Stimulated activated naive CD8-positive, alpha-beta T cell treated with anti-CD3 and anti-CD28 coated beads, Interleukin-15, Interleukin-2, amounts not matched to agents 100 ng/mL and 50 ng/mL, for 24 hours (primary cell): Measurements from ENCODE around the gene FAM98B.
A peak's percentile ranks its signal among the peaks of the same experiment; 100 is the strongest.

ENCODE experiments used
- H3K27ac Mint-ChIP-seq: one replicate; pipeline ENCODE4 v1.8.0; 2021; ENCODE audit warnings: mild to moderate bottlenecking, mixed read lengths
- H3K27me3 Mint-ChIP-seq: one replicate; pipeline ENCODE4 v1.8.0; 2021; ENCODE audit warnings: mixed read lengths
- H3K36me3 Mint-ChIP-seq: one replicate; pipeline ENCODE4 v1.8.0; 2021; ENCODE audit warnings: low read depth, mixed read lengths
- H3K4me1 Mint-ChIP-seq: one replicate; pipeline ENCODE4 v1.8.0; 2021; ENCODE audit warnings: low read depth, mixed read lengths
- H3K4me3 Mint-ChIP-seq: one replicate; pipeline ENCODE4 v1.8.0; 2021; ENCODE audit warnings: mild to moderate bottlenecking, mixed read lengths
- H3K9me3 Mint-ChIP-seq: one replicate; pipeline ENCODE4 v1.8.0; 2021; ENCODE audit warnings: mixed read lengths

FAM98B gene

DNA sequence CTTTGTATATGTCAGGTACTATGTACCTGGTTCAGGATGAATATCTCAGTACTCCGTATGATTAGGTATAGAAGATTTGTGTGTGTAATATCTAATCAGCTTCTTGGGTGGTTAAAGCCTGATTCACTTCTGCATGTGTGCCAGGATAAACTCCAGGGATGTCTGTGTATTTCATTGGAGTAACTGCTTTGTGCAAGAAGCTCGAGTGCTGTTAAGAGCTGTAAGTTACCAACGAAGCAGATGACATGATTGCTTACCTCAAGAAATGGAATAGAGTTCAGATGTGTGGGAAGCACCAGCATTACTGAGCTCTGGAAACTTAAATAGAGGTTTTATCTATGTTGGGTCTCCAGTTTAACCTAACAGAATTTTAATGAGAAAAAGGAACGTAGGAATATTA is 23.7 kb downstream of the FAM98B start:
- Mint-ChIP-seq H3K27me3 (no peaks in the 10 kb centered on the region), H3K9me3 (no peaks in the 10 kb centered on the region), H3K4me3 (no peak overlapping the region), H3K4me1 (peaks cover 29% of the 10 kb centered on the region), H3K27ac (no peak overlapping the region), H3K36me3 (peaks cover 55% of the 10 kb centered on the region)

DNA sequence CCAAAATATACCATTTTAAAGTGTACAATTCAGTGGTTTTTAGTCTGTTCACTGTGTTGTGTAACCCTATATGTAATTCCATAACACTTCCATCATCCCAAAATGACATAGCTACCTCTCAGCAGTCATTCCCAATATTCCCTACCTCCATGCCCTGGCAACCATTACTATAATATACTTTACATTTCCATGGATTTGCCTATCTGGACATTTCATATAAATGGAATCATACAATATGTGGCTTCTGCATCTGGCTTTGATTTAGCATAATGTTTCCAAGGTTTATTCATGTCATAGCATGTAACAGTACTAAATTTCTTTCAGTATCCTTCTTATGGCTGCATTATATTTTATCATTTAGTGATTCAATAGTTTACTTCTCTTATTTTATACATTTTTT is 25.3 kb downstream of the FAM98B start:
- Mint-ChIP-seq H3K27ac (no peak overlapping the region), H3K36me3 (peaks cover 53% of the 10 kb centered on the region), H3K4me3 (no peak overlapping the region), H3K27me3 (no peaks in the 10 kb centered on the region), H3K9me3 (no peaks in the 10 kb centered on the region), H3K4me1 (peaks cover 33% of the 10 kb centered on the region)

DNA sequence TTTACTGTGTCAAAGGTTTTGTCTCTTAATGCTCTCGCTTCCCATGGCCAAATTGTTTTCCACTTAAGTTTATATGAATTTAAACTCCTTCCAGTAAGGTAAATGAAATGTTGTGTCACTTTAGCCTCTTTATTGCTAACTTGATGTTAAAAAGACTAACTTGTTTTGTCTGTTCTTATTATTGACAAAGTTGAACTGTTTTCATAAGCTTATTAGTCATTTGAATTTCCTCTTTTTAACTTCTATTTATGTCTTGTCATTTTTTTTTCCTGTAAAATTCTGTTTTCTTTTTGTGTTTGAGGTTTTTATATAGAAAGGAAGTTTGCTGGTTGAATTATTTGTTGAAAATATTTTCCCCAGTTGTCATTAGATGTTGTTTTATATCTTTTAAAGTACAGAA is 25.8 kb downstream of the FAM98B start:
- Mint-ChIP-seq H3K27ac (no peak overlapping the region), H3K4me1 (peaks cover 32% of the 10 kb centered on the region), H3K9me3 (no peaks in the 10 kb centered on the region), H3K27me3 (no peaks in the 10 kb centered on the region), H3K36me3 (peaks cover 49% of the 10 kb centered on the region), H3K4me3 (no peak overlapping the region)

DNA sequence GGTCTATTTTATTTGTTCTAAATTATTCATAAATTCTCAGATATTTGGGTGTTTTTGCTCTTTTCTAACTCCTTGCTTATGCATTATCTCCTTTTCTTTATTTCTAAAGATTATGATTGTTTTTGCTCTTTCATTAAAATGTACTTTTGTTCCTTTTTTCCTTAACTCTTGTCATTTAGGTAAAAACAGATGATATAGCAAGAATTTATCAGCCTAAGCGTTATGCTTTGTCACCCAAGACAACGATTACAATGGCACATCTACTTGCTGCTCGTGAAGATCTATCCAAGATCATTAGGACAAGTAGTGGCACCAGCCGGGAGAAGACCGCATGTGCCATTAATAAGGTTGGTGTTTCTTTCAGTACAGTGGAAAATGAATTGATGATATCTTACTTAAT is 27.2 kb downstream of the FAM98B start:
- Mint-ChIP-seq H3K36me3 (peaks cover 51% of the 10 kb centered on the region), H3K4me3 (no peak overlapping the region), H3K27me3 (no peaks in the 10 kb centered on the region), H3K9me3 (no peaks in the 10 kb centered on the region), H3K27ac (peak overlapping the region; percentile 13), H3K4me1 (peaks cover 35% of the 10 kb centered on the region)

DNA sequence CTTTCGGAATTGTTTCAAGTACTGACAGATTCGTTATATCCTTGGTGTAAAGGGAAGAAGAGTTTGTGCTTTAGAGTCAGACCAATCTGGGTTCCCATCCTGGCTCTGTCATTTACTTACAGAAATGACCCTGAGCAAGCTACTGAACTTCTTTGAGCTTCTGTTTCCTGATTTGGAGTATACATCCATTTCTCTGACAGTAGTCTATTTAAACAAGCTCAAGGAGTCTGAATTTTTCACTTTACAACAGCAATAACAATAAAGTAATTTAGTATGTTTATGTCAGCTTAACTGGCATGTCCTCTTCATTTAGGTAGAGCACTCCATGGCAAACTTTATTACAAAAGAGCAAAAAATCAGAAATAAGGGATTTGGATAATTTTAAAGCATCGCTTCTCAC is 27.8 kb downstream of the FAM98B start:
- H3K36me3 Mint-ChIP-seq: peaks cover 53% of the 10 kb centered on the region
- H3K27ac Mint-ChIP-seq: no peak overlapping the region
- no peaks in the 10 kb centered on the region for H3K9me3 Mint-ChIP-seq
- H3K27me3 Mint-ChIP-seq: no peaks in the 10 kb centered on the region
- peaks cover 41% of the 10 kb centered on the region for H3K4me1 Mint-ChIP-seq
- no peak overlapping the region for H3K4me3 Mint-ChIP-seq

DNA sequence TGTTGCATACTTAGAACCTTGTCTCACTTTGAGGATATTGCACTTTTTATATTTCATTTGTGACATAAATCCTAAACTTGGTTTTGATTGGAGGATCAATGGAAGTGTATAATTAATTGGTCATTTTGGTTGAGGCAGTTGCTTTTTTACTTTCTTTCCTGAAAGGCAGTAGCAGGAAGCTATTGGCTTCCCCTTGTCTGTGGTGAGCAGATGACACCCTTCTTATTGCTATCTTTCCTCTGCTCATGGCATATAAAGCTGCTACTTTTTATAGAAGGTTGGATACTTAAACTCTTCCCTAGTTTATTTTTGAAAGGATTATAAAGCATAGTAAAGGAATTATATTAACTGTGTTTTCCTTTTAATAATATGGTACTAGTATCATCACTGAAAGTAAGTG is 28.6 kb downstream of the FAM98B start:
- Mint-ChIP-seq H3K9me3 (no peaks in the 10 kb centered on the region), H3K36me3 (peaks cover 53% of the 10 kb centered on the region)

DNA sequence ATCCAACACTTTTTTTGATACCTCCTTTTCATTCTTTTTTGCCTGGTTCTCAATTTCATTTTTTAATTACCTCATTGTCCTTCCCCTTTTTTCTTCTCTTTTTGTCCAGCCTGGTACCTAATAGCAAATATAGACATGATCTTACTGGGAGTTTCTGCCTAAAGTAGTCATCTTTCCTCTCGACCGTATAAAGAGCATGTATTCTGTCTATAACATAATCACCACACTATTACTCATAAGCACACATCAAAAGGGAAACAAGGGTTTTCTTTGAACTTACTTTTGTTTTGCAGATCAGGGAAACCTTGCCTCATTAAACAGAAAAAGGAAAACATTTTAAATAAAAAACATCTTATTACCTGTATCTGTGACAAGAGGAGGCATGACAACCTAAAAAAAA is 33.0 kb downstream of the FAM98B start:
- peak overlapping the region; percentile 24 for H3K4me3 Mint-ChIP-seq
- H3K4me1 Mint-ChIP-seq: peaks cover 57% of the 10 kb centered on the region
- peak overlapping the region; percentile 87 for H3K27ac Mint-ChIP-seq
- H3K27me3 Mint-ChIP-seq: no peaks in the 10 kb centered on the region
- H3K36me3 Mint-ChIP-seq: peaks cover 63% of the 10 kb centered on the region
- no peaks in the 10 kb centered on the region for H3K9me3 Mint-ChIP-seq

More for the DNA sequence above, 28.6 kb downstream of the FAM98B start:
- Mint-ChIP-seq H3K4me1 (peaks cover 49% of the 10 kb centered on the region), H3K27me3 (no peaks in the 10 kb centered on the region), H3K27ac (peak overlapping the region; percentile 42), H3K4me3 (no peak overlapping the region)

DNA sequence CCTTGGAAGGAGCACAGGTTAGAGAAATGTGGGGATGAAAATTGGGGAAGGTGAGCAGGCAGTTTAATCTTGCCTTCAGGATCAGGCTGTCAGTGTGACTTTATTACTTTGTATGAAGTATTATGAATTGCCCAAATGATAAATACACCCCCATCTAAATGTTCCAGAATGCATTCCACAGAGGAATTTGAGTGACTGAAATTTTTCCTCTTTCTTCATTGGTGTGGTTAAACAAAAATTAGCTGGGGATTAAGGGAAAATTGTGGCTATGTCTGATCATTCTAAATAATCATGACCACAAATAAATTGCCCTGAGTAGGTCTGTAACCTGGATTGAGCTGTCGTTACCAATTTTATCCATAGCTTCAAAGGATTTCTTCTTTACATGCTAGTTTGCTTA is 33.5 kb downstream of the FAM98B start:
- peak overlapping the region; percentile 5 for H3K4me3 Mint-ChIP-seq
- H3K4me1 Mint-ChIP-seq: peaks cover 57% of the 10 kb centered on the region

DNA sequence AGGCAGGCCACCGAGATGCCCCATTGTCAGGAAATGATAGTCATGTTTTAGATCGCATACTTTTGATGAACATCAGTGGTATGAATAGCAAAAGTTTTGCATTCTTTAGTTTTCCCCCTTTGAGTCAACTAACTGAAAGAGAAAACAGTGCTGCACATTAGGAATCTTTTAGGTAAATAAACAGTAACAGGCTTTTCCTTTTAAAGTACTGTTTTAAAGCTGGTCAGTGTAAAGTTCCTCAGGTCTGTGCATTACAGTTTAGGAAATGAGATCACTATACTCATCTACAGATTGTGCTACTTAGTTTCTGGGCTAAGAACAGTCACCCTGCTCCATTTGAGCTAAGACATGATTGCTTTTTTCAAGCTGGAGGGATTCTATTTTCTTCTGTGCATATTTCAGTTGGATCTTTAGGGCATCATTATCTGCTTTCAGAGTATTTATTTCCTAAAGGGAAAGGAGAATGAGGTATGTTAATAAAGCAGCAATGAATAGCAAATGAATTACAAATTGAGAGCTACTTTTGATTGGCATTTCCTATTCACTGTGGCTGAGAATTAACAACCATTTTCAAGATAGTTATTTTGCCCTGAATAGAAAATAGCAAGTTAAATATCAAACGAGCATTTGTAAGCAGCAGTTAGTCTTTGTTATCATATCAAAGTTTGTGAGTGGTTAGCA is 36.5 kb downstream of the FAM98B start:
- no peaks in the 10 kb centered on the region for H3K27me3 Mint-ChIP-seq
- H3K27ac Mint-ChIP-seq: peak overlapping the region; percentile 57
- H3K4me3 Mint-ChIP-seq: no peak overlapping the region
- peaks cover 61% of the 10 kb centered on the region for H3K36me3 Mint-ChIP-seq
- H3K4me1 Mint-ChIP-seq: peaks cover 51% of the 10 kb centered on the region
- H3K9me3 Mint-ChIP-seq: no peaks in the 10 kb centered on the region

More for the DNA sequence above, 33.5 kb downstream of the FAM98B start:
- Mint-ChIP-seq H3K27ac (peak overlapping the region; percentile 87), H3K27me3 (no peaks in the 10 kb centered on the region), H3K9me3 (no peaks in the 10 kb centered on the region), H3K36me3 (peaks cover 63% of the 10 kb centered on the region)

DNA sequence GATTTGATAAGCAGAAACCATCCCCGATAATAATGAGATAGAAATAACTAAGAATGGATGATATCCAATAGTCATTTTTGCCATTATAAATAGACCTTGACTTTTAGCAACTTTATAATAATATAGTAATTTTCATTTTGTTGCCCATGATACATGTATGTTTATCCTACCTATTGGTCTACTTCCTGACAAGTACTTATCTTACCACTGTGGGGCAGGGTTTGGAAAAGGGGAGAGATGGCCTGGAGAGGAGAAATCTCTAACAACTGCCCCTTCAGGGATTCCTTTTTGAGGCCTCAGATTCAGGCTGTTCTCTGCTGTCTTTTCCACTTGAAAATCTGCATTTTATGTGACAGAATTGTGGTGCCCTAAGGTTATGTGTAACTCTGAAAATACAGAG is 42.2 kb downstream of the FAM98B start:
- Mint-ChIP-seq H3K36me3 (peaks cover 67% of the 10 kb centered on the region), H3K27me3 (no peaks in the 10 kb centered on the region), H3K4me1 (peaks cover 20% of the 10 kb centered on the region), H3K27ac (peak overlapping the region; percentile 79), H3K9me3 (peaks cover 4% of the 10 kb centered on the region), H3K4me3 (no peak overlapping the region)

DNA sequence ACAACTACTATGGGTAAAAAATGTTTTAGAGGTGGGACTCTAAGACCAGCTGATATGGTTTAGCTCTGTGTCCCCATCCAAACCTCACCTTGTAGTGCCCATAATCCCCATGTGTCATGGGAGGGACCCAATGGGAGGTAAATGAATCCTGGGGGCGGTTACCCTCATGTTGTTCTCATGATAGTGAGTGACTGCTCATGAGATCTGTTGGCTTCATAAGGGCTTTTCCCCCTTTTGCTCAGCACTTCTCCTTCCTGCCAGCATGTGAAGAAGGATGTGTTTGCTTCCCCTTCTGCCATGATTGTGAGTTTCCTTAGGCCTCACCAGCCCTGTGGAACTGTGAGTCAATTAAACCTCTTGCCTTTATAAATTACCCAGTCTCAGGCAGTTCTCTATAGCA is 45.7 kb downstream of the FAM98B start:
- Mint-ChIP-seq H3K27ac (peak overlapping the region; percentile 30), H3K27me3 (no peaks in the 10 kb centered on the region), H3K9me3 (peaks cover 4% of the 10 kb centered on the region), H3K4me3 (no peak overlapping the region), H3K36me3 (peaks cover 76% of the 10 kb centered on the region), H3K4me1 (peaks cover 7% of the 10 kb centered on the region)

DNA sequence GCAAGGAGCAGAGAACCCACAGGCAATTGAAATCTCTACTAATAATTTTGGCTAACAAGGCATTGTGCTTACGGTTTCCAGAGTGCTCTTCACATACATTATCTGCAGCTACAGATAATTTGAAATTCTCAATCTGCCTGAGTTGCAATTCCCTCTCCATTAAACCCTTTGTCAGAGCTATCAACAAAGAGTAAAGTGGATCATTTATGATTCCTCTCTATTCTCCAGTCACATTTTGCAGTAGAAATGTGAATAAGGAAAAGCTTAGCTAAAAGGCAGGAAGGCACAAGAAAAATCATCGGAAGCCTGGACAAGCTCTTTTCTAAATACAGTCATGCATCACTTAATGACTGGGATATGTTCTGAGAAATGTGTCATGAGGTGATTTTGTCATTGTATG is 49.6 kb downstream of the FAM98B start:
- H3K27ac Mint-ChIP-seq: peak overlapping the region; percentile 18
- H3K9me3 Mint-ChIP-seq: peaks cover 4% of the 10 kb centered on the region
- peaks cover 27% of the 10 kb centered on the region for H3K4me1 Mint-ChIP-seq
- H3K4me3 Mint-ChIP-seq: no peak overlapping the region
- H3K36me3 Mint-ChIP-seq: peaks cover 87% of the 10 kb centered on the region
- no peaks in the 10 kb centered on the region for H3K27me3 Mint-ChIP-seq

DNA sequence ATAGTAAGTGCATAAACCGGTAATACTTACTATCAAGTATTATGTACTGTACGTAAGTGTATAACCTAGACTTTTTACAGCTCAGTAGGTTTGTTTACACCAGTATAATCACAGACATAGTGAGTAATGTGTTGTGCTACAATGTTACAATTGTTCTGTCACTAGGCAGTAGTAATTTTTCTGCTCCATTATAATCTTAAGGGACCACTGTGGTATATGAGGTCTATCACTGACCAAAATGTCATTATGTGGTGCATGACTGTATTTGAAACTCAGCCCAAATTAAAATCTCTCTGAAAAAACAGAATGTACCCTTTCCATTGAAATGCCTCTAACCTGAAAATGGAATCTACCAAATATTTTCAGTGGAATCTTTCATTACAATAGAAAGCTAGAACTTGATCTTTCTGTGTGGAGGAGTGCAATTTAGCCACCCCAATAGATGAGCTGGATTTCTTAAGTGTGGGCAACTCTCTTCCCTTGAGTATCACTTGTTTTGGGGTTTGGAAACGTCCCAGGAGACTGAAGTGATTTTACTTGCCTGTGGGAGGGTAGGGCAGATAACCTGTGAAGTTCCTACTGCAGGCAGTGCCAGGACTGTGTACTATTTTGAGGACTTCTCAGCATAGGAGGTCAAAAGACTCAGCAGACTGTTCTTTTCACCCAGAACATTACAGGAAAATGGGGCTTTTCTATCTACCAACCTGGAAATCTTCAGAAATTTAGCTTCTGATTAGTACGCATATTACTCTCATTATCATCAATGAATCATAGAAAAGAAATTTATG is 50.9 kb downstream of the FAM98B start:
- H3K4me1 Mint-ChIP-seq: peaks cover 34% of the 10 kb centered on the region
- H3K36me3 Mint-ChIP-seq: peaks cover 85% of the 10 kb centered on the region
- H3K27me3 Mint-ChIP-seq: no peaks in the 10 kb centered on the region
- peak overlapping the region; percentile 21 for H3K4me3 Mint-ChIP-seq
- peak overlapping the region; percentile 93 for H3K27ac Mint-ChIP-seq
- H3K9me3 Mint-ChIP-seq: peaks cover 2% of the 10 kb centered on the region

DNA sequence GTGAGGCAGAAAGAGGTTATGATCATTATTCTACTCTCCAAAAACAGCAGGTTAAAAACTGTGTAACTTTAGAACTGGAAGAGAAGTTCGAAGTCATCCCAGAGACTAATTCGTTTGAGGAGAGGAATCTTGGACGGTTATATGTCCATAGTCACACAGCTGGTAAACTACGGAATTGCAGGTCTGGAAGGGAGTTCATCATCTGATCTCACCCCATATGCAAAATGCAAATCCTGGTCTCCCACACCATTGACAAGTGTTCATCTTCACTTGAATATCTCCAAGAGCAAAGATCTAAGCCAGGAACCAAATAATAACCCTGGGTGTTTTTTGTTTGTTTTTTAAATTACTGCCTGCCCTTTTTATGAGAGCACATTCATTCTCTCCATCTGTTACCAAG is 53.1 kb downstream of the FAM98B start:
- Mint-ChIP-seq H3K9me3 (no peaks in the 10 kb centered on the region), H3K4me1 (peaks cover 42% of the 10 kb centered on the region), H3K27me3 (no peaks in the 10 kb centered on the region), H3K27ac (peak overlapping the region; percentile 34), H3K4me3 (no peak overlapping the region), H3K36me3 (peaks cover 84% of the 10 kb centered on the region)

DNA sequence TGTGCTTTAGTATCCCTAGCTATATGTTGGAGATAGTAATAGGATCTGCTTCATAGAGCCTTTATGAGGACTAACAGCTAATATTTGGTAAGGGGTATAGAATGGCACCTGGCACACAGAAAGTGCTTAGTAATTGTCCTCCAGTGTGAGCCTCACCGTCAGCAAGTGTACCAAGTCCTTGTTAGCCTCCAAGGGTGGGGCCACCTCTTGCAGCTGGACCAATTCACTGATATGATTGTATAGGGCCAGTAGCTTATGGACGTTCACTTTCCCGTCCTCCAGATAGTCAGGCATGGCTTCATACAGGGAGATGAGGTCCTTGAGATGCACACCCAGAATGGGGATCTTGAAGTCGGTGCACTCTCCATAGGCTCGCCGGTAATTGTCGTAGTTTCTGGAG is 53.6 kb downstream of the FAM98B start:
- Mint-ChIP-seq H3K9me3 (no peaks in the 10 kb centered on the region), H3K27ac (peak overlapping the region; percentile 49), H3K36me3 (peaks cover 79% of the 10 kb centered on the region), H3K27me3 (no peaks in the 10 kb centered on the region), H3K4me3 (no peak overlapping the region), H3K4me1 (peaks cover 42% of the 10 kb centered on the region)
